A673 (cell line): ENCODE results near the gene RNF6. TPM values are rescaled to one million over a fixed set of nuclear protein-coding genes. Genes with fewer than 3 reads are reported as not detected.

Source experiments
- BruUV-seq: library from RNA; stranded (reverse); fragments of 400-500 nt; replicated peaks from 2 replicates; lab custom pipeline; 2021; lab: Mats Ljungman, UMichigan
- CTCF ChIA-PET: fragments of 300-600 bp; sonication (Branson Sonifier 250); formaldehyde crosslinking; loops from one replicate; lab custom pipeline; 2022; ENCODE audit warnings: antibody characterized with exemption; lab: Charles Lee
- POLR2A ChIA-PET: fragments of 300-600 bp; sonication (Branson Sonifier 250); formaldehyde crosslinking; loops from one replicate; lab custom pipeline; 2022; ENCODE audit warnings: antibody characterized with exemption; ENCODE audit not compliant: low non-redundant PET; lab: Charles Lee
- DNase-seq: peaks from one replicate; pipeline ENCODE4 v3.0.0-alpha.2; 2015; ENCODE audit warnings: low spot score
- H3K27ac ChIP-seq: fragments of 200-600 bp; sonication (generic); 2 replicates; pipeline ENCODE4 v1.5.1; 2016; ENCODE audit warnings: mixed run types, low read depth, mild to moderate bottlenecking, mixed read lengths, antibody characterized with exemption, low read length; ENCODE audit not compliant: poor library complexity, severe bottlenecking
- H3K27me3 ChIP-seq: fragments of 200-600 bp; sonication (generic); replicated peaks from 2 replicates; pipeline ENCODE4 v1.6.1; 2017; ENCODE audit warnings: mixed run types, low read depth, mild to moderate bottlenecking, mixed read lengths, antibody characterized with exemption, low read length; ENCODE audit not compliant: insufficient read depth, poor library complexity
- H3K36me3 ChIP-seq: fragments of 200-600 bp; sonication (generic); 2 replicates; pipeline ENCODE4 v1.6.1; 2016; ENCODE audit warnings: mixed run types, mild to moderate bottlenecking, mixed read lengths, antibody characterized with exemption, low read length; ENCODE audit not compliant: insufficient read depth, poor library complexity, severe bottlenecking
- H3K4me1 ChIP-seq: fragments of 200-600 bp; sonication (generic); 2 replicates; pipeline ENCODE4 v1.6.1; 2017; ENCODE audit warnings: mixed run types, mild to moderate bottlenecking, mixed read lengths, antibody characterized with exemption, low read length; ENCODE audit not compliant: insufficient read depth, poor library complexity, severe bottlenecking
- H3K4me3 ChIP-seq: fragments of 200-600 bp; sonication (generic); 2 replicates; pipeline ENCODE4 v1.5.1; 2016; ENCODE audit warnings: low read depth, mixed run types, mild to moderate bottlenecking, mixed read lengths, low read length; ENCODE audit not compliant: poor library complexity, severe bottlenecking
- H3K9me3 ChIP-seq: fragments of 200-600 bp; sonication (generic); 2 replicates; pipeline ENCODE4 v1.6.1; 2016; ENCODE audit warnings: mixed run types, low read depth, mild to moderate bottlenecking, mixed read lengths, antibody characterized with exemption, low read length; ENCODE audit not compliant: poor library complexity, severe bottlenecking
- EZH2 ChIP-seq: fragments of 200-600 bp; sonication (generic); IDR thresholded peaks from 2 replicates; pipeline ENCODE4 v1.6.1; 2017; ENCODE audit warnings: borderline replicate concordance, low read depth, mild to moderate bottlenecking, mixed read lengths, antibody characterized with exemption, low read length; ENCODE audit not compliant: poor library complexity, severe bottlenecking
- intact Hi-C: fragments of 100-400 bp; cut with micrococcal nuclease; formaldehyde crosslinking; loops from one replicate; pipeline ENCODE4 v1.10.0; 2022; ENCODE audit not compliant: unreplicated experiment
- total RNA-seq: library from RNA; stranded (reverse); gene quantifications from 2 replicates; pipeline ENCODE4 v1.2.3, GENCODE V29; 2021
- TF ChIP-seq, protein P1 (sequence below): fragments of 300-800, 200-600 bp; sonication (generic); conservative IDR thresholded peaks from 2 replicates; pipeline ENCODE4 v1.5.1; 2017; ENCODE audit warnings: low read depth, mild to moderate bottlenecking, antibody characterized with exemption, low read length, moderate library complexity, mixed read lengths

Gene RNF6
- total RNA-seq, 1 experiment from 2014 or later = 42.2 TPM

DNA sequence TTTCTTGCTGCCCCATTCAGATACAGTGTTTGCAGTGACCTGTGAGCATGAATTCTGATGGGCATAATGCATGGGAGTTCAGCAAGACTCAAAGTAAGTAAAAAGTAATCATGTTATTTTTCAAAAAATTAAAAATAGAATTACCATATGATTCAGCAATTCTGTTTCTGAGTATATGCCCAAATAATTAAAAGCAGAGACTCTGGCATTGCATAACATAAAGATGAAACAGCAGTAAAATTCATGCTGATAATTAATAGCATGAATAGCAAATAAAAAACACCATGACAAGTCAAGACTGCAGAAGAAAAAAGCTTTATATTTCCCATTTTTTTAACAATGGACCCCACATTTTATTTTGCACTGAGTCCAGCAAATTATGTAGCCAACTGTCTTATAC, 21.3 kb downstream of the RNF6 start:
- ChIA-PET POLR2A (no interaction called here), CTCF (no interaction called here)
- TF ChIP-seq, protein P1, sequence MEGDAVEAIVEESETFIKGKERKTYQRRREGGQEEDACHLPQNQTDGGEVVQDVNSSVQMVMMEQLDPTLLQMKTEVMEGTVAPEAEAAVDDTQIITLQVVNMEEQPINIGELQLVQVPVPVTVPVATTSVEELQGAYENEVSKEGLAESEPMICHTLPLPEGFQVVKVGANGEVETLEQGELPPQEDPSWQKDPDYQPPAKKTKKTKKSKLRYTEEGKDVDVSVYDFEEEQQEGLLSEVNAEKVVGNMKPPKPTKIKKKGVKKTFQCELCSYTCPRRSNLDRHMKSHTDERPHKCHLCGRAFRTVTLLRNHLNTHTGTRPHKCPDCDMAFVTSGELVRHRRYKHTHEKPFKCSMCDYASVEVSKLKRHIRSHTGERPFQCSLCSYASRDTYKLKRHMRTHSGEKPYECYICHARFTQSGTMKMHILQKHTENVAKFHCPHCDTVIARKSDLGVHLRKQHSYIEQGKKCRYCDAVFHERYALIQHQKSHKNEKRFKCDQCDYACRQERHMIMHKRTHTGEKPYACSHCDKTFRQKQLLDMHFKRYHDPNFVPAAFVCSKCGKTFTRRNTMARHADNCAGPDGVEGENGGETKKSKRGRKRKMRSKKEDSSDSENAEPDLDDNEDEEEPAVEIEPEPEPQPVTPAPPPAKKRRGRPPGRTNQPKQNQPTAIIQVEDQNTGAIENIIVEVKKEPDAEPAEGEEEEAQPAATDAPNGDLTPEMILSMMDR = no peak
- no peak for TF ChIP-seq EZH2
- Histone ChIP-seq H3K27ac (no peak overlapping the region), H3K27me3 (no peaks in the 10 kb centered on the region), H3K4me3 (no peak overlapping the region), H3K4me1 (no peaks in the 10 kb centered on the region), H3K36me3 (no peaks in the 10 kb centered on the region), H3K9me3 (no peaks in the 10 kb centered on the region)
- no TSS peak for BruUV-seq
- no peak for DNase-seq
- intact Hi-C loops = no loop called here

DNA sequence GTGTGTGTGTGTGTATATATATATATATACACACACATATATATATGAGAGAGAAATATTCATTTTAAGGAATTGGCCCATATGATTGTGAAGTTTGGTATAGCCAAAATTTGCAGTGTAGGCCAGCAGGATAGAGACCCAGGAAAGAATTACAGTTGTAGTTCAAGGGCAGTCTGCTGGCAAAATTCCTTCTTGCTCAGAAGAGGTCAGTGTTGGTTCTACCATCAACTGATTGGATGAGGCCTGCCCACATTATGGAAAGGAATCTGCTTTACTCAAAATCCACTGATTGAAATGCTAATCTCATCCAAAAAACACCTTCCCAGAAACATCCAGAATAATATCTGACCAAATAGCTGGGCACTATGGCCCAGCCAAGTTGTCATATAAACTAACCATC, 24.0 kb downstream of the RNF6 start:
- intact Hi-C loops = no loop called here

DNA sequence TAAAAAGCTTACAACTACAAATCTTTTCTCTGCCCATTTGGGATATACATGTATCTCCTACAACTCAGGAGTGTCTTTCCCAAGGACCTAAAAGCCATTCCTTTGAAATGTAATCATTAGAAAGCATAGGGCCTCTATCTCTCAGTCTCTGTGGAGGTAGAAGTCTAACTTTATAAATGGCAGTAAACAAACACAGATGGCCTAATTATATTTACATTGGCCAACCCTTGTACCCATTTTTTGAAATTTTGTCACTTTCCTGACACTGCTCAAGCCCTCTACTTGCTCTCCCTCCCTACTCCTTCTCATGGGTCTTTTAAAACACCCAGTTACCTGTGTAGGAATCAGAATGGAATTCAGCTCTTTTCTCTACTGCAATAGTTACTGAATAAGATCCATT, 24.8 kb downstream of the RNF6 start:
- H3K4me3 ChIP-seq = no peak overlapping the region
- no peaks in the 10 kb centered on the region for H3K36me3 ChIP-seq
- intact Hi-C loops = no loop called here
- no peak for DNase-seq
- no peaks in the 10 kb centered on the region for H3K4me1 ChIP-seq
- CTCF ChIA-PET = no interaction called here
- H3K27me3 ChIP-seq = no peaks in the 10 kb centered on the region
- no TSS peak for BruUV-seq
- H3K27ac ChIP-seq = no peak overlapping the region
- H3K9me3 ChIP-seq = no peaks in the 10 kb centered on the region
- POLR2A ChIA-PET = no interaction called here
- TF ChIP-seq EZH2 = no peak
- TF ChIP-seq, protein P1 = no peak

More for the DNA sequence above, 24.0 kb downstream of the RNF6 start:
- H3K36me3 ChIP-seq = no peaks in the 10 kb centered on the region
- no peaks in the 10 kb centered on the region for H3K4me1 ChIP-seq
- DNase-seq = no peak
- H3K4me3 ChIP-seq = no peak overlapping the region
- ChIA-PET POLR2A (no interaction called here), CTCF (no interaction called here)
- no peaks in the 10 kb centered on the region for H3K27me3 ChIP-seq
- BruUV-seq = no TSS peak
- no peaks in the 10 kb centered on the region for H3K9me3 ChIP-seq
- H3K27ac ChIP-seq = no peak overlapping the region
- TF ChIP-seq EZH2 = no peak
- TF ChIP-seq, protein P1 = no peak
